Astrocyte (in vitro differentiated cells and primary cell): ENCODE results near the gene ATP1B1. TPM values are rescaled to one million over a fixed set of nuclear protein-coding genes. Genes with fewer than 3 reads are reported as not detected.

Source experiments
- DNase-seq: peaks from one replicate; pipeline ENCODE4 v3.0.0-alpha.2; 2010; ENCODE audit warnings: low read depth
- FAIRE-seq: peaks from 2 replicates; lab custom pipeline; 2011; peaks lifted over from hg19 to GRCh38; lab: Jason Lieb, UNC
- H2AFZ ChIP-seq: 2 replicates; pipeline ENCODE4 v1.6.0; 2012; ENCODE audit warnings: low read depth, low read length, inconsistent platforms
- H3K27ac ChIP-seq: 2 replicates; pipeline ENCODE4 v1.5.1; 2011; ENCODE audit warnings: low read depth, low read length, inconsistent platforms
- H3K27me3 ChIP-seq: 2 replicates; pipeline ENCODE4 v1.6.0; 2011; ENCODE audit warnings: low read length, inconsistent platforms; ENCODE audit not compliant: insufficient read depth
- H3K36me3 ChIP-seq: 2 replicates; pipeline ENCODE4 v1.5.1; 2011; ENCODE audit warnings: low read length, inconsistent platforms; ENCODE audit not compliant: insufficient read depth
- H3K4me1 ChIP-seq: 2 replicates; pipeline ENCODE4 v1.5.1; 2011; ENCODE audit warnings: low read length, inconsistent platforms; ENCODE audit not compliant: insufficient read depth
- H3K4me2 ChIP-seq: 2 replicates; pipeline ENCODE4 v1.6.0; 2012; ENCODE audit warnings: low read length, inconsistent platforms
- H3K4me3 ChIP-seq: 2 replicates; pipeline ENCODE4 v1.5.1; 2011; ENCODE audit warnings: low read depth, mild to moderate bottlenecking, low read length, inconsistent platforms; ENCODE audit not compliant: insufficient read depth
- H3K79me2 ChIP-seq: 2 replicates; pipeline ENCODE4 v1.6.0; 2012; ENCODE audit warnings: mild to moderate bottlenecking, low read length, inconsistent platforms; ENCODE audit not compliant: insufficient read depth
- H3K9ac ChIP-seq: 2 replicates; pipeline ENCODE4 v1.6.0; 2012; ENCODE audit warnings: mild to moderate bottlenecking, low read length, inconsistent platforms
- H3K9me3 ChIP-seq: 2 replicates; pipeline ENCODE4 v1.5.1; 2012; ENCODE audit warnings: low read depth, mild to moderate bottlenecking, low read length, inconsistent platforms; ENCODE audit not compliant: insufficient read depth
- H4K20me1 ChIP-seq: 2 replicates; pipeline ENCODE4 v1.6.0; 2012; ENCODE audit warnings: low read length, inconsistent platforms; ENCODE audit not compliant: insufficient read depth
- H3K27ac Mint-ChIP-seq: one replicate; pipeline ENCODE4 v1.8.0; 2021; ENCODE audit warnings: mild to moderate bottlenecking, mixed read lengths; ENCODE audit not compliant: unreplicated experiment
- H3K27me3 Mint-ChIP-seq: one replicate; pipeline ENCODE4 v1.8.0; 2021; ENCODE audit warnings: low read depth, mixed read lengths; ENCODE audit not compliant: unreplicated experiment
- H3K36me3 Mint-ChIP-seq: one replicate; pipeline ENCODE4 v1.8.0; 2021; ENCODE audit warnings: low read depth, mixed read lengths; ENCODE audit not compliant: unreplicated experiment
- H3K4me1 Mint-ChIP-seq: one replicate; pipeline ENCODE4 v1.8.0; 2021; ENCODE audit warnings: low read depth, mixed read lengths; ENCODE audit not compliant: unreplicated experiment
- H3K4me3 Mint-ChIP-seq: one replicate; pipeline ENCODE4 v1.8.0; 2021; ENCODE audit warnings: mild to moderate bottlenecking, moderate library complexity, mixed read lengths; ENCODE audit not compliant: unreplicated experiment
- H3K9me3 Mint-ChIP-seq: one replicate; pipeline ENCODE4 v1.8.0; 2021; ENCODE audit warnings: mild to moderate bottlenecking, mixed read lengths; ENCODE audit not compliant: unreplicated experiment
- CTCF ChIP-seq: IDR thresholded peaks from 2 replicates; pipeline ENCODE4 v1.5.1; 2011; ENCODE audit warnings: low read depth, mild to moderate bottlenecking, inconsistent platforms, low read length, moderate library complexity; ENCODE audit not compliant: insufficient read depth
- EZH2 ChIP-seq: IDR thresholded peaks from 2 replicates; pipeline ENCODE4 v1.6.1; 2012; ENCODE audit warnings: mild to moderate bottlenecking, low read length, inconsistent platforms; ENCODE audit not compliant: insufficient read depth
- total RNA-seq: library from RNA; stranded (reverse); gene quantifications from 2 replicates; pipeline ENCODE4 v1.2.1, GENCODE V29; 2021

ATP1B1 gene
- total RNA-seq, 1 donor from 2014 or later: 56.5 TPM

DNA sequence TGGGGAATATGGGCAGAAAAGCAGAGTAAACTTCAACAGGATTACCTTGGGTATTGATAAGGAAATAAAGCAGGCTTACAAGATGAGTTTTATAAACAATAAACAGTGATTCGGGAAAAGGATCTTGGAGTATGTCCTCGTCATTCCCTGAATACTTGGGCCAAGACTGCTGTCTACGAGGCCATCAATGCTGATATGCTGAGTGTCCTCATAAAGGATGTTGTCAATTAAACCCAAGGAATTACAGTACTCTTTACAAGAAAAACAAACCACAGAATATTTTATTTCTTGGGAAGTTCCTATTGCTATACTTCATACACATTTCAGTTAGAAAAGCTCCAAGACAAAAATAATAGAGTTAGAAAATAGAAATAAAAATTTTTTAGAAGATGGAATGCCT is 34.9 kb downstream of the ATP1B1 start:
- DNase-seq (no peak), FAIRE-seq (no peak)
- H3K4me3 Mint-ChIP-seq: no peak overlapping the region
- Histone ChIP-seq H3K4me1 (no peaks in the 10 kb centered on the region), H2AFZ (no peak overlapping the region), H3K9me3 (no peaks in the 10 kb centered on the region), H3K79me2 (no peaks in the 10 kb centered on the region), H3K4me2 (no peak overlapping the region), H3K36me3 (no peaks in the 10 kb centered on the region), H3K9ac (no peak overlapping the region), H3K27me3 (no peaks in the 10 kb centered on the region), H3K4me3 (no peak overlapping the region), H4K20me1 (no peaks in the 10 kb centered on the region), H3K27ac (no peak overlapping the region)
- H3K9me3 Mint-ChIP-seq: no peaks in the 10 kb centered on the region
- H3K4me1 Mint-ChIP-seq: peaks cover 6% of the 10 kb centered on the region
- no peaks in the 10 kb centered on the region for H3K27me3 Mint-ChIP-seq
- no peak overlapping the region for H3K27ac Mint-ChIP-seq
- H3K36me3 Mint-ChIP-seq: peaks cover 1% of the 10 kb centered on the region
- TF ChIP-seq CTCF (no peak), EZH2 (no peak)

DNA sequence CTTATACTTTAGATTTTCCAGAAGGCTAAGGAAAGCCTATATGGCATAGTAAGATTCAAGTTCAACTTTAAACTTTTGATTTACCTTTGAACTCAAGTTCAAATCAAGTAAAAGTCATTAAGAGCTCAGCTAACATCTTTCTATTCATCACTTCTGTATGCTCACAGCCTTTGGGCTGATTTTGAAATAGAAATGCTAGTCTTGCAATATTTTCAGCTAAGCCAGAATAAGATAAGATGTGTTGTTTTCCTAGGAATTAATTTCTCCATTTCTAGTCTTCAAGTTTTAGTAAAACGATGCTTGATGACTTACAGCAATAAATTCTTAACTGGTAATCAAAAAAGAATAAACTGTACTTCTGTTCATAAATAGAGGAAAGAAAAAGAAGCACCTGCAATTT is 35.6 kb downstream of the ATP1B1 start:
- FAIRE-seq (no peak), DNase-seq (no peak)
- Mint-ChIP-seq H3K27me3 (no peaks in the 10 kb centered on the region), H3K9me3 (no peaks in the 10 kb centered on the region), H3K4me1 (peaks cover 6% of the 10 kb centered on the region), H3K27ac (no peak overlapping the region), H3K36me3 (peaks cover 1% of the 10 kb centered on the region), H3K4me3 (no peak overlapping the region)
- Histone ChIP-seq H4K20me1 (no peaks in the 10 kb centered on the region), H3K4me3 (no peak overlapping the region), H3K79me2 (no peaks in the 10 kb centered on the region), H3K4me1 (no peaks in the 10 kb centered on the region), H3K9ac (no peak overlapping the region), H3K27me3 (no peaks in the 10 kb centered on the region), H2AFZ (no peak overlapping the region), H3K27ac (no peak overlapping the region), H3K36me3 (no peaks in the 10 kb centered on the region), H3K9me3 (no peaks in the 10 kb centered on the region), H3K4me2 (no peak overlapping the region)
- TF ChIP-seq CTCF (no peak), EZH2 (no peak)

- Histone ChIP-seq H3K4me3 (no peak overlapping the region), H4K20me1 (no peaks in the 10 kb centered on the region), H3K9ac (no peak overlapping the region), H3K79me2 (no peaks in the 10 kb centered on the region), H3K4me2 (no peak overlapping the region), H3K4me1 (no peaks in the 10 kb centered on the region), H3K9me3 (no peaks in the 10 kb centered on the region), H3K27ac (no peak overlapping the region), H3K36me3 (no peaks in the 10 kb centered on the region), H2AFZ (no peak overlapping the region), H3K27me3 (no peaks in the 10 kb centered on the region)
- Mint-ChIP-seq H3K36me3 (no peaks in the 10 kb centered on the region), H3K27me3 (no peaks in the 10 kb centered on the region), H3K9me3 (no peaks in the 10 kb centered on the region), H3K4me1 (peaks cover 10% of the 10 kb centered on the region), H3K27ac (no peak overlapping the region), H3K4me3 (no peak overlapping the region)
- no peak for TF ChIP-seq EZH2
- TF ChIP-seq CTCF: no peak
- FAIRE-seq: no peak
- DNase-seq: no peak
Measured at GRCh38 chr1:169143346-169143745, 36.9 kb downstream of the ATP1B1 start.
